GM15510 (cell line): ENCODE results near the gene HOXB3.

Experiments
- POLR2A ChIP-seq: IDR thresholded peaks from 3 replicates; pipeline ENCODE4 v1.6.1; 2011; ENCODE audit warnings: borderline replicate concordance; ENCODE audit not compliant: insufficient read length; ENCODE audit errors: extremely low read depth

The HOXB3 gene

DNA sequence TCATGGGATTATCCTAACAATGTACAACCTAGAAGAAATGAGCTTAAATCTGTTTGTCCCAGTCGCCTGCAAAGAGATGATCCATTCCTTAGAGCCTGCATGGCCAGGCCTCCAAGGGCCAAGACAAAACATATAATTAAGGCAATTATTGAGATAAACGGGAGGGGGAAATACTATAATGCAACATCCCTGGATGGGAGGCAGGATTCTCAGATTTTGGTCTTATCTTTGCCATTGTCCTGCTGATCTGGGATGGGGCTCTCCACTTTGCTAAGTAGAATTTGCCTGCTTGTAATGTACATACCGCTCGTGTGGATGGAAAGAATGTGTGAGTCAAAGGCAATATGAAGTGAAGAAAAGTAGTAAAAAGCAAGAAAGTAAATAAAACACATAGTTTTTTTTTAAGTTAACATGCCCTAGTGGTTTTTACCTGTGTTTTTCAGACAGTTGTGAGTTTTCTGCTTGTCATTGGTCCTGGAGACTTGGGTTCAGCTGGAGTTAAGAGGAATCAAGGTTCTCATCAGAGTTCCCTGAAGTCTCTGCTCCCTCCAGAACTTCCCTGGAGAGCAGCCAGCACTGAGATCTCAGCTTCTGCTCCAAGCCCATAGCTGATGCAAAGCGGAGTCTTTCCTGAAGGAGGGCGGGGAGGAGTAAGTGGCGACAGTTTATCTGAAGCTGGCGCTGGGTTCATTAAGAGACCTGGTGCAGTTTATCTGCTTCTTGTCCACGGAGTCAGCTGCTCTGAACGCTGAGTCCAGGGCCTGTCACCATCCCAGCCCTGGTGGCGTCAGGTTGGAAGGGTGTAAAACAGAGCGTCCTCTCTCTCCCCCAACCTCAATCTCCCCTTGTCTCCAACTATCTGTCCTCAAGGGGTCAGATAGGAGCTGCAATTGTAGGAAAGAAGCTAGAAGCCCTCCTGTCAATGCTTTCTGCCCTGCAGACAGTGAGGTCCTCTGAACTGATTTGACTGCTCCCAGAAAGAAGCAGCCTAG, 89.3 kb downstream of the HOXB3 start:
- no peak for TF ChIP-seq POLR2A

DNA sequence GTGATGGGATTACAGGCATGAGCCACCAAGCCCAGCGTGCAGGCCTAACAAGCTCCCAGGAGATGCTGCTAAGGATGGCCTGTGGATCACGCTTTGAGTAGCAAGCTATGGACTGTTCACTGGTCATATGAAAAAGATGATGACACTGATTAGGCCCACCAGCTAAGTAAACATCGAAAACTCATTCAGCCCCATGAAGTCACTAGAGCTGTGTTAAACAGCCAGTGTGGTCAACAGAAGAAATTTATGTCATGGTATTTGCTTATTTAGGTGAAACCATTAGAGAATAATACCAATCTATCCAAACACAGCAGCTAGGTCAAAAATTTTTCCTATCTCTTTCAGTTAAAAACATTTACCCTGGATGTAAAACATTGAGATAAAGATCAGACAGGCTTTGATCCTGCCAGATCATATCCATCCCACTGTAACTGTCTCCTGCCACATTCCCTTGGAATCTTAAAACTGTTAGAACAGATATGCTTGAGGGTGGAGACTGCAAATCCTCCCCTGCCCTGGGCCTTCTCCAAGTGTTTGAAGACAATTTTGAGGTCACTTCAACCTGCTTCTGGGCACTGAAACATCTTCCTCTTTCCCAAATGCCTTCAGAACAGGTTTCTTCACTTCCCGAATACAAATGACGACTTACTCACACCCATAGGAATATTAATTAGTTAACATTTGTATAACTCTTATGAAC, 90.2 kb downstream of the HOXB3 start:
- TF ChIP-seq POLR2A = no peak

DNA sequence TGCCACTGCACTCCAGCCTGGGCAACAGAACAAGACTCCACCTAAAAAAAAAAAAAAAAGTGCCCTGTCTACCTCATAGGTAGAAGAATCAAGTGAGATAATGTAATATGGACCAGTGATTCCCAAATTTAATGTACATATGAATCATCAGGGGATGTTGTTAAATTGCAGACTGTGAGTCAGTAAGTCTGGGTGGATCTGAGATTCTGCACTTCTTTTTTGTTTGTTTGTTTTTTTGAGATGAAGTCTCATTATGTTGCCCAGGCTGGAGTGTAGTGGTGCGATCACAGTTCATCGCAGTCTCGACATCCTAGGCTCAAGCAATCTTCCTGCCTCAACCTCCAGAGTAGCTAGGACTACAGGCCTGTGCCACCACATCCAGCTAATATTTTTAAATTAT, 90.8 kb downstream of the HOXB3 start:
- no peak for TF ChIP-seq POLR2A
